ENCODE data around the gene GPC6. TPM values are rescaled to one million over a fixed set of nuclear protein-coding genes. Genes with fewer than 3 reads are reported as not detected.
"Not testable (repeated sequence)": the region's sequence is repeated elsewhere in the genome, so short reads cannot be mapped to it uniquely, and the experiment has no call there.

GPC6 gene
- total and polyA plus RNA-seq, 2 donors (not counting 3 experiments of a cell fraction or from before 2014, with no cell fraction given) = 0.01 TPM; not detected in 1

GRCh38 chr13:93201992-93202558, 24.5 kb upstream of the GPC6 start:
- no TSS peak for BruUV-seq (replicated peaks)
- Histone ChIP-seq H3K4me2 (ENCODE audit: insufficient read depth, low read length) (no peak overlapping the region), H3K9me3 (replicated peaks; ENCODE audit: control insufficient read depth, insufficient read depth, low read length) (no peaks in the 10 kb centered on the region), H3K4me3 (replicated peaks in 1 of 3; ENCODE audit: insufficient read depth in 1 of 3, low read depth in 1 of 3, low read length in 3 of 3) (no peak overlapping the region), H3K9ac (replicated peaks; ENCODE audit: extremely low read depth, insufficient read depth, low read length) (no peak overlapping the region), H3K36me3 (ENCODE audit: control insufficient read depth in 2 of 2, extremely low read depth in 1 of 2, insufficient read depth in 2 of 2, low read length in 2 of 2) (no peaks in the 10 kb centered on the region), H3K27ac (ENCODE audit: insufficient read depth, low read depth, low read length) (no peak overlapping the region), H3K79me2 (ENCODE audit: control insufficient read depth, insufficient read depth, low read length) (no peaks in the 10 kb centered on the region), H3K27me3 (ENCODE audit: control insufficient read depth in 2 of 2, insufficient read depth in 2 of 2, low read length in 2 of 2) (no peaks in the 10 kb centered on the region), H3K4me1 (ENCODE audit: control insufficient read depth, extremely low read depth, insufficient read depth, low read length) (no peaks in the 10 kb centered on the region), H3K9me1 (replicated peaks; ENCODE audit: control insufficient read depth, extremely low read depth, insufficient read depth, low read length) (no peaks in the 10 kb centered on the region), H2AFZ (ENCODE audit: low read depth, low read length) (no peak overlapping the region), H4K20me1 (replicated peaks; ENCODE audit: control insufficient read depth, extremely low read depth, insufficient read depth, low read length) (no peaks in the 10 kb centered on the region)
- FAIRE-seq (no peak), DNase-seq (ENCODE audit: low read depth, low spot score) (no peak)
- dilution Hi-C loops (cut with MboI; ENCODE audit: extremely low pct_ligation_motif_present, low sequenced_read_pairs) = no loop called here
- intact Hi-C loops (cut with micrococcal nuclease) = no loop called here
- TF ChIP-seq MYC (IDR thresholded peaks at IDR 0.05; ENCODE audit: low read depth, low read length) (no peak), POLR2A (IDR thresholded peaks at IDR 0.05; ENCODE audit: low read depth, low read length) (no peak), GATA2 (IDR thresholded peaks at IDR 0.05; ENCODE audit: insufficient read depth, insufficient read length, low read depth, low read length) (no peak), POLR2AphosphoS5 (IDR thresholded peaks at IDR 0.05; ENCODE audit: insufficient read depth, low read depth, low read length) (no peak), JUN (IDR thresholded peaks at IDR 0.05; ENCODE audit: borderline replicate concordance, insufficient read depth, insufficient read length, low read depth) (no peak), EZH2 (IDR thresholded peaks at IDR 0.05; ENCODE audit: borderline replicate concordance, low read depth, low read length, severe bottlenecking) (no peak), FOS (IDR thresholded peaks at IDR 0.05; ENCODE audit: borderline replicate concordance, insufficient read depth, low read length) (no peak), CTCF (IDR thresholded peaks at IDR 0.05; ENCODE audit: extremely low read depth in 1 of 2, insufficient read depth in 1 of 2, low read depth in 1 of 2, low read length in 2 of 2) (no peak)
- TF ChIP-seq, protein P1, sequence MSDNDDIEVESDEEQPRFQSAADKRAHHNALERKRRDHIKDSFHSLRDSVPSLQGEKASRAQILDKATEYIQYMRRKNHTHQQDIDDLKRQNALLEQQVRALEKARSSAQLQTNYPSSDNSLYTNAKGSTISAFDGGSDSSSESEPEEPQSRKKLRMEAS (IDR thresholded peaks at IDR 0.05; ENCODE audit: insufficient read depth, insufficient read length) = no peak
- ChIA-PET POLR2A (no interaction called here), CTCF (no interaction called here)

DNA sequence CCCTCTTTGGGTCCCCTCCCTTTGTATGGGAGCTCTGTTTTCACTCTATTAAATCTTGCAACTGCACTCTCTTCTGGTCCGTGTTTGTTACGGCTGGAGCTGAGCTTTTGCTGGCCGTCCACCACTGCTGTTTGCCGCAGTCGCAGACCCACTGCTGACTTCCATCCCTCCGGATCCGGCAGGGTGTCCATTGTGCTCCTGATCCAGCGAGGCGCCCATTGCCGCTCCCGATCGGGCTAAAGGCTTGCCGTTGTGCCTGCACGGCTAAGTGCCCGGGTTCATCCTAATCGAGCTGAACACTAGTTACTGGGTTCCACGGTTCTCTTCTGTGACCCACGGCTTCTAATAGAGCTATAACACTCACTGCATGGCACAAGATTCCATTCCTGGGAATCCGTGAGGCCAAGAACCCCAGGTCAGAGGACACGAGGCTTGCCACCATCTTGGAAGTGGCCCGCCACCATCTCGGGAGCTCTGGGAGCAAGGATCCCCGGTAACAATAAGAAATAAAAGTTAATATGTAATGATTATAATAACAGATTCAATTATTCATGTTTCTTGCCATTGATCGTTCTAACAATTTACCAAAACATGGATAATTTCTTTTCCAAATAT, 19.7 kb upstream of the GPC6 start:
- H3K27me3 ChIP-seq (ENCODE audit: control insufficient read depth in 2 of 2, insufficient read depth in 2 of 2, low read length in 2 of 2); H3K4me2 ChIP-seq (ENCODE audit: insufficient read depth, low read length); CTCF ChIA-PET; H3K79me2 ChIP-seq (ENCODE audit: control insufficient read depth, insufficient read depth, low read length); H3K27ac ChIP-seq (ENCODE audit: insufficient read depth, low read depth, low read length); H3K9ac ChIP-seq (replicated peaks; ENCODE audit: extremely low read depth, insufficient read depth, low read length); BruUV-seq (replicated peaks); H3K4me3 ChIP-seq (replicated peaks in 1 of 3; ENCODE audit: insufficient read depth in 1 of 3, low read depth in 1 of 3, low read length in 3 of 3); dilution Hi-C loops (cut with MboI; ENCODE audit: extremely low pct_ligation_motif_present, low sequenced_read_pairs); H2AFZ ChIP-seq (ENCODE audit: low read depth, low read length); FAIRE-seq; H4K20me1 ChIP-seq (replicated peaks; ENCODE audit: control insufficient read depth, extremely low read depth, insufficient read depth, low read length); intact Hi-C loops (cut with micrococcal nuclease); H3K4me1 ChIP-seq (ENCODE audit: control insufficient read depth, extremely low read depth, insufficient read depth, low read length); H3K36me3 ChIP-seq (ENCODE audit: control insufficient read depth in 2 of 2, extremely low read depth in 1 of 2, insufficient read depth in 2 of 2, low read length in 2 of 2); POLR2A ChIA-PET; H3K9me1 ChIP-seq (replicated peaks; ENCODE audit: control insufficient read depth, extremely low read depth, insufficient read depth, low read length); H3K9me3 ChIP-seq (replicated peaks; ENCODE audit: control insufficient read depth, insufficient read depth, low read length); DNase-seq (ENCODE audit: low read depth, low spot score): not testable (repeated sequence)

Measured in endothelial cell of umbilical vein (primary cell).